ENCODE measurements around the gene PPM1L. TPM values are rescaled to one million over a fixed set of nuclear protein-coding genes. Genes with fewer than 3 reads are reported as not detected.

PPM1L gene
- total and polyA plus RNA-seq, 2 donors (not counting 1 experiment from before 2014, with no cell fraction given) = 1.1 to 12.0 TPM

- CTCF ChIA-PET = no interaction called here
- no CpG with 5 or more reads among the region's 1 CpG for WGBS (ENCODE audit: insufficient coverage)
- H3K79me2 ChIP-seq (ENCODE audit: control insufficient read depth, insufficient read depth, low read length) = no peaks in the 10 kb centered on the region
- no peaks in the 10 kb centered on the region for H3K9me3 Mint-ChIP-seq (ENCODE audit: insufficient read depth)
- POLR2A ChIA-PET = no interaction called here
- no peak overlapping the region for H3K4me2 ChIP-seq (replicated peaks; ENCODE audit: low read depth, low read length, poor library complexity, severe bottlenecking)
- H3K4me3 ChIP-seq (ENCODE audit: control extremely low read depth in 1 of 5, extremely low read depth in 1 of 5, insufficient read depth in 1 of 5, low read depth in 2 of 5, low read length in 4 of 5) = no peak overlapping the region
- H3K9me3 ChIP-seq (ENCODE audit: control extremely low read depth in 1 of 3, control insufficient read depth in 2 of 3, insufficient read depth in 1 of 3, low read length in 2 of 3) = no peaks in the 10 kb centered on the region
- DNase-seq = no peak
- no peak overlapping the region for H3K4me3 Mint-ChIP-seq
- no peak for TF ChIP-seq EZH2 (IDR thresholded peaks at IDR 0.05; ENCODE audit: borderline replicate concordance, insufficient read depth, low read depth, low read length, poor library complexity, severe bottlenecking)
- TF ChIP-seq CTCF (IDR thresholded peaks at IDR 0.05) = no peak
- no peaks in the 10 kb centered on the region for H3K27me3 ChIP-seq (replicated peaks in 1 of 4; ENCODE audit: control extremely low read depth in 1 of 4, control insufficient read depth in 3 of 4, insufficient read depth in 4 of 4, low read length in 3 of 4)
- intact Hi-C loops (cut with micrococcal nuclease) = no loop called here
- no peak overlapping the region for H2AFZ ChIP-seq (ENCODE audit: insufficient read depth, low read depth, low read length, poor library complexity, severe bottlenecking)
- H3K9ac ChIP-seq (ENCODE audit: low read length) = no peak overlapping the region
- H3K36me3 ChIP-seq (replicated peaks in 1 of 2; ENCODE audit: control extremely low read depth in 1 of 2, control insufficient read depth in 1 of 2, extremely low read depth in 1 of 2, insufficient read depth in 2 of 2, low read length in 1 of 2) = no peaks in the 10 kb centered on the region
- H3K27ac ChIP-seq (ENCODE audit: low read length in 2 of 2) = no peak overlapping the region
- H3K27me3 Mint-ChIP-seq = peaks cover 12% of the 10 kb centered on the region
- H3K27ac Mint-ChIP-seq = no peak overlapping the region
- no peak for ATAC-seq (ENCODE audit: low read depth)
- H3K4me1 ChIP-seq (ENCODE audit: control insufficient read depth in 2 of 2, insufficient read depth in 2 of 2, low read length in 2 of 2) = no peaks in the 10 kb centered on the region
- H4K20me1 ChIP-seq (ENCODE audit: control insufficient read depth, insufficient read depth, low read length, poor library complexity, severe bottlenecking) = no peaks in the 10 kb centered on the region
- H3K4me1 Mint-ChIP-seq = no peaks in the 10 kb centered on the region
Measured at GRCh38 chr3:160735826-160736225, 20.2 kb upstream of the PPM1L start.

- H3K27me3 Mint-ChIP-seq = peaks cover 17% of the 10 kb centered on the region
- no peak overlapping the region for H3K4me3 ChIP-seq (ENCODE audit: control extremely low read depth in 1 of 5, extremely low read depth in 1 of 5, insufficient read depth in 1 of 5, low read depth in 2 of 5, low read length in 4 of 5)
- H3K4me3 Mint-ChIP-seq = no peak overlapping the region
- H3K27ac Mint-ChIP-seq = no peak overlapping the region
- intact Hi-C loops (cut with micrococcal nuclease) = no loop called here
- H3K9me3 Mint-ChIP-seq (ENCODE audit: insufficient read depth) = no peaks in the 10 kb centered on the region
- H3K27ac ChIP-seq (ENCODE audit: low read length in 2 of 2) = no peak overlapping the region
- 69% methylated on average over 1 of the region's 2 CpGs for WGBS (ENCODE audit: insufficient coverage)
- H3K27me3 ChIP-seq (replicated peaks in 1 of 4; ENCODE audit: control extremely low read depth in 1 of 4, control insufficient read depth in 3 of 4, insufficient read depth in 4 of 4, low read length in 3 of 4) = no peaks in the 10 kb centered on the region
- no peak overlapping the region for H2AFZ ChIP-seq (ENCODE audit: insufficient read depth, low read depth, low read length, poor library complexity, severe bottlenecking)
- ATAC-seq (ENCODE audit: low read depth) (no peak), DNase-seq (no peak)
- no peak overlapping the region for H3K4me2 ChIP-seq (replicated peaks; ENCODE audit: low read depth, low read length, poor library complexity, severe bottlenecking)
- H3K36me3 ChIP-seq (replicated peaks in 1 of 2; ENCODE audit: control extremely low read depth in 1 of 2, control insufficient read depth in 1 of 2, extremely low read depth in 1 of 2, insufficient read depth in 2 of 2, low read length in 1 of 2) = no peaks in the 10 kb centered on the region
- H4K20me1 ChIP-seq (ENCODE audit: control insufficient read depth, insufficient read depth, low read length, poor library complexity, severe bottlenecking) = no peaks in the 10 kb centered on the region
- H3K79me2 ChIP-seq (ENCODE audit: control insufficient read depth, insufficient read depth, low read length) = no peaks in the 10 kb centered on the region
- no peak overlapping the region for H3K9ac ChIP-seq (ENCODE audit: low read length)
- H3K9me3 ChIP-seq (ENCODE audit: control extremely low read depth in 1 of 3, control insufficient read depth in 2 of 3, insufficient read depth in 1 of 3, low read length in 2 of 3) = no peaks in the 10 kb centered on the region
- H3K4me1 ChIP-seq (ENCODE audit: control insufficient read depth in 2 of 2, insufficient read depth in 2 of 2, low read length in 2 of 2) = no peaks in the 10 kb centered on the region
- no peak for TF ChIP-seq EZH2 (IDR thresholded peaks at IDR 0.05; ENCODE audit: borderline replicate concordance, insufficient read depth, low read depth, low read length, poor library complexity, severe bottlenecking)
- no peak for TF ChIP-seq CTCF (IDR thresholded peaks at IDR 0.05)
- H3K4me1 Mint-ChIP-seq = no peaks in the 10 kb centered on the region
- ChIA-PET POLR2A (no interaction called here), CTCF (no interaction called here)
Measured at GRCh38 chr3:160738048-160738447, 18.0 kb upstream of the PPM1L start.

Data from B cell (primary cell).